Inferior parietal cortex (tissue), 1 donor: ENCODE data around the gene MAPKAPK3.

Experiments used
- DNase-seq: peaks from one replicate; pipeline ENCODE4 v3.0.0-alpha.2; 2016; ENCODE audit errors: extremely low spot score

The MAPKAPK3 gene

DNA sequence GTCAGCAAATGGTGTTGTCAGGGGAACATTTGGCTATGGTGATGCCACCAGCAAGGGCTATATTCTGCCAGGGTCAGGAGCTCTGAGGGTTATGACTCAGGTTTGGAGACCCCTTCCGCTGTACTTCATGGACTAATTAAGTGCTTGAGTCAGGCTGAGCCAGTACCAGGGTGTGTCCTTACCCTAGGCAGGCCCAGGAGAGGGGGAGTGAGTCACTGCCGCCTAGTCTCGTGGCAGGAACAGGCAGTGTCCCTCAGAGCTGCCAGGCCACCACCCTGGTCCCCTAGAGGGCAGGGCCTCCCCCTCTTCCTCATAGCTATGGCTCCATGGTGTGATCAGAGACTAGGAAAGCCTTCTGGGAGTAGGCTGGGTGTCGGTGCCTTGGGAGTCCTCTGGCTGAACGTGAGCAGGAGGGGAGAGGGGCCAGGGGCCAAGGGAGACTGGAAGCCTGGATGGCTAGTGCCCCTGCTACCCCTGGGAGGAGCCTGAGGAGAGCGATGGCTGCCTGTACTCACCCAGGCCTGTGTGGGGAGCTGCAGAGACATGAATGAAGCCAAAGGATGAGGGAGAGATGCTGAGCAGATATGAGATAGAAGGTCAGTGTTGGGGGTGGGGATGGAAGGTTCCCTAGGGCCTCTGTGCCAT, 10.6 kb downstream of the MAPKAPK3 start:
- no peak for DNase-seq

- DNase-seq, result no peak
These were observed 11.7 kb downstream of the MAPKAPK3 start for GRCh38 chr3:50628601-50629000.

- no peak for DNase-seq
These were observed 13.4 kb downstream of the MAPKAPK3 start for GRCh38 chr3:50630394-50630793.

DNA sequence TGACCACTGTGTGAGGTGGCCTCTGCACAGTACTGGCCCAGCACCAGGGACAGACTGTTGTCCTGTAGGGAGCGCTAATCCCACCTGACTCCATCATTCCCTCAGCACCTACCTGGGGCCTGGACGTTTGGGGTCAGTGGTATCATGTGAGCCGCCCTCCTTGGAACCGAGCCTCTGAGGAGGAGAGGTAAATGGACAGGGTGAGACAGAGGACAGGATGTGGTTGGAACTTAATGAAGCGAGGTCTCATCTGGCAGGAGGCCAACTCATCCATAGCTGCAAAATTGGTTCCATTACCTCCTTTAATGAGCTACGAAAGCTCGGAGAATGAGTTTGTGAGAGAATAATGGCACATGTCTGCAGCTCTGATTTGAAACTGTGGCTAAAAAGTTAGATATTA, 13.9 kb downstream of the MAPKAPK3 start:
- DNase-seq, result no peak

DNA sequence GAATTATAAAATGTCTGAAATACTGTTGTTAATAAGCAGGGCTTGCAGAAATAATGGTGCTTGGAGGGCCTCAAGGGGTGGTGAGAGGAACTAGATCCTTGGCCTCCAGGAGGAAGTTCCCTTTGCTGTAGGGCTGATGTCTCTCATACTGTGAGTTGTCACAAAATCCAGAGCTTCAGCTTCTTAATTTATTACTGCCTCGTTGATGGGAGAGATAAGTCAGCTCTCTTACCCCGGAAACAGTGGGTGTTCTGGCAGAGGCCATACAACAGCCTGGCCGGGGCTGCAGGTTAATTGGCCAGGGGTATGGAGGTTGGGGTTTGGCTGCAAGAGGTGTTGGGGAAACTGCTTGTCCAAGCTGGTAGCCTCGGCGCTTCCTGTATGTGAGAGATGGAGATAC, 15.5 kb downstream of the MAPKAPK3 start:
- no peak for DNase-seq

DNA sequence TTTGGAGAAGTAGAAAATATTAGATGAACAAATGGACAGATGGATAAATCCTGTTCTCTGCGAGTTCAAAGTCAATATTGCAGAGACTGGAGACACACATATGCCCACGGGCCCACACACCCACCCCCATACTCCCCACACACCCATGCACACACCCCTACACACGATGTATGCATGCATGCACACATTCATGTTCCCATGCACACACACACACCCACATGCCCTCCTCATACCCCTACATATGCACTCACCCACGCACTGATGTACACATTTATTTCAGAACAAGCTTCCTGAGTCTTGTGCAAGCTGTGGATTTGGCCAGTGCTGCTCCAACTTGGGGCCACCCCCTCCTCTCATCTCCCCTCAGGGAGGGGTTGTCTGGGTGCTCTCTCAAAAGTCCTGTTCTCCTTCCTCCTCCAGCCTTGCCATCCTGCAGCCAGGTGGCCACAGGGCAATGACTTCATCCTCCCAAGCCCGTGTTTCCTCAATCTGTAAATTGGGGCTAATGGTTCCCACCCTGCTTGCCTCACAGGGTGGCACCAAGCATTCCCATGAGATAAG, 16.4 kb downstream of the MAPKAPK3 start:
- no peak for DNase-seq

DNA sequence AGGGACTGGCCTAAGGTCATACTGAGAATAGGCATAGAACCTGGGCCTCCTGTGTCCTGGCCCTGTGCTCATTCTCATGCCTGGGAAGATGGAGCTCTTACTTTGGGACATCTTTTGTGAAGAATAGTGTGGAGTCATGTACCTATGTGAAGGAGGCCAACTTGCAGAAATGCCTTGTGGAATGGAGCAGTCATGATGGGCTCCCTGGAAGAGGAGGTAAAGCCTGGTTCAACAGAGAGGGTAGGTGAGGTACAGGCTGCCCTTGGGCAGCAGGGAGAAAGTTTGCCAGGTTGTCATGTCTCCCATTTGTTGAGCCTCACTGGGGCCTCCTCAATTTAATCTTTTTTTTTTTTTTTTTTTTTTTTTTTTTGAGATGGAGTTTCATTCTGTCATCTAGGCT, 18.1 kb downstream of the MAPKAPK3 start:
- no peak for DNase-seq

GRCh38 chr3:50637011-50637410, 20.1 kb downstream of the MAPKAPK3 start:
- DNase-seq, result no peak

- no peak for DNase-seq
These were observed 21.0 kb downstream of the MAPKAPK3 start for GRCh38 chr3:50637945-50638344.

- DNase-seq, result no peak
These were observed 22.1 kb downstream of the MAPKAPK3 start for GRCh38 chr3:50639055-50639494.

DNA sequence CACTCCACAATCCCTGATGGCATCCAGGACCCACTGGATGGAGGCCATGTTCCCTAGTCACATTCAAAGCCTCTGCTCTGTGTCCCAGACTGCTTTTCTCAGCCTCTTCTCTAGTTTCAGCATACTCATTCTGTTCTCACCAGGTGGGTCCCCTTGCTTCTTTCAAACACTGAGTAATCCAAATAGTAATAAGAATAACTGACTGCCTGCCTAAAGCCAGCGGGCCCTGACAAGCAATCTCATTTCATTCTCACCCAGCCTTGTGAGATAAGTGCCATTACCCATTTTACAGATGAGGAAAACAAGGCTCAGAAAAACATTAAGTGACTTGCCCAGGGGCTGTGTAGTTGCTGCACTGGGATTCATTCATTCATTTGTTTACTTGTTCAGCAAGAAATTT, 25.4 kb downstream of the MAPKAPK3 start:
- DNase-seq, result no peak

- peak; percentile 64 for DNase-seq
These were observed 27.6 kb downstream of the MAPKAPK3 start for GRCh38 chr3:50644561-50644960.

DNA sequence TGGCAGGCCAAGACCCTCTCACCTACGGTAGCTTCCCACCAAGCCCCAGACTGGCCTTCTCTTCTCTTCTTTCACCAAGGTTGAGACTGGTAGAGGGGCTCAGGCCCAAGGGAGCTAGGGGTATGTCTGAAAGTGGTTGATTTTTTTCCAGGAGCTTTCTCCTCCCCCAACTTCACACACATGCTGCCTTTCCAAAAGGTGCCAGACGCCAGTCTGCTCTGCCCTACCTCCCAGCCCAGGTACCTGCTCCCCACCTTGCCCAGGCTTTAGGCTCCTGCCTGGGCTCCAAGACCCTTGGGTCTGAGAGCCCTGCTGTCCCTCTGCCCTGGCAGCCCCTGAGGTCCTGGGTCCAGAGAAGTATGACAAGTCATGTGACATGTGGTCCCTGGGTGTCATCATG, 28.4 kb downstream of the MAPKAPK3 start:
- no peak for DNase-seq

- no peak for DNase-seq
These were observed 31.4 kb downstream of the MAPKAPK3 start for GRCh38 chr3:50648313-50648712.

DNA sequence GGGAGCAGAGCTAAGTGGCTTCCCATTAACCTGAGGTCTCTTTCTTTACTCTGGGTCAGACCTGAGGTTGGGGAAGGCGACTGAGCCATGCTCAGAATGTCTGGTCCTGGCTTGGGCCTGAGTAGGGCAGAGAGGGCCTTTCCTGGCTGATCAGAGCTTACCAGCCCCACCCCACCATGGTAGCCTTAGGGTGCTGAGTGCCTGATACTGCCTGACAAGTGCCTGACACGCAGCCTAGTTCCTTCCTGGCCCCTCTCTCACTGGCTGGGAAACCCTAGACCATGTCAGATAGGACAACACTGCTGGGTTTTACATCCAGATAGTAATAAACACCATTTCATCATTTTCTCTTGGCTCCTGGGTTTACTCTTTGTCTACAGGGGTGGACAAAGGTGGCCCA, 32.0 kb downstream of the MAPKAPK3 start:
- no peak for DNase-seq

- peak; percentile 63 for DNase-seq
These were observed 32.5 kb downstream of the MAPKAPK3 start for GRCh38 chr3:50649451-50649931.

DNA sequence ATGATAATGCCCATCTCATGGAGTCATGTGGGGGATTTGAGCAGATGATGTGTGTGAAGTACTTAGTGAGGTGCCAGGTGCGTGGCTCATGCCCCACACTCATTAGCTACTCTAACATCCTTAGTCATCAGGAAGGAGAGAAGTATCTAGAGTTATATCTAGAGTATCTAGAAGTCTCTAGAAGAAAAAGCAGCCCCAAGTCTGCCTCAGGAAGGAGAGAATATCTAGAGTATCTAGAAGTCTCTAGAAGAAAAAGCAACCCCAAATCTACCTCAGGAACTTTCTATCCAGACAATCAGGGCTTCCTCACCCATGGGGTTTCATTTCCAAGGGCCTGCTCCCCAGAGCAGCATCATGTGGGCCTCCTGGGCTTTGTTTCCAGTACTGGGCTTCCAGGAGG, 33.1 kb downstream of the MAPKAPK3 start:
- no peak for DNase-seq

- DNase-seq, result no peak
These were observed 34.5 kb downstream of the MAPKAPK3 start for GRCh38 chr3:50651445-50651844.

DNA sequence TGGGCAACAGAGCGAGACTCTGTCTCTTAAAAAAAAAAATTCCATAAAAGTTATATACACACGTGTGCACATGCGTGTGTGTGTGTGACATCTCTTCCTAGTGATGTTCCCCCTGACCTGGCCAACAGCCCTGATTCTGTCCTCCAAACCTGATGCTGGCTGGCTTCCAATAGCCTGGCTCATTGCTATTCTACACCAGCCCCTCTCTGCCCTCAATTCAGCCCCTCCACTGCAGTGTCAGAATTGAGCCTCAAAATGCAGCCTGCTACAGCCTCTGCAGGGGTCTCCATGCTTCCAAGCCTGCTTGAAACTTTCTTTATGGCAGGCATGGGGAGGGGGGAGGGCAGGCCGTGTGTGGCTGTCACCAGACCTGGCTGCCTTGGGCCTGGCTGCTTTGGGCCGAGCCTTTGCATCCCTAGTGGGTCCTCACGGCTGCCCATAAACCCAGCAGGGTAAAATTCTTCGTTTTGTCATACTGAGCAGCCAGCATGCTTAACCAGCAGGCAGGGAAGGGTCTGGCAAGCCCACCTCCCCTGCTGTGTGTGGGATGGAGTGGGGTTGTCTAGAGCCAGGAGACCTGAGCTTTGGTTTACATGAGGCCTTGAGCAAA, 35.1 kb downstream of the MAPKAPK3 start:
- DNase-seq, result no peak

- DNase-seq, result no peak
These were observed 35.8 kb downstream of the MAPKAPK3 start for GRCh38 chr3:50652709-50653108.

DNA sequence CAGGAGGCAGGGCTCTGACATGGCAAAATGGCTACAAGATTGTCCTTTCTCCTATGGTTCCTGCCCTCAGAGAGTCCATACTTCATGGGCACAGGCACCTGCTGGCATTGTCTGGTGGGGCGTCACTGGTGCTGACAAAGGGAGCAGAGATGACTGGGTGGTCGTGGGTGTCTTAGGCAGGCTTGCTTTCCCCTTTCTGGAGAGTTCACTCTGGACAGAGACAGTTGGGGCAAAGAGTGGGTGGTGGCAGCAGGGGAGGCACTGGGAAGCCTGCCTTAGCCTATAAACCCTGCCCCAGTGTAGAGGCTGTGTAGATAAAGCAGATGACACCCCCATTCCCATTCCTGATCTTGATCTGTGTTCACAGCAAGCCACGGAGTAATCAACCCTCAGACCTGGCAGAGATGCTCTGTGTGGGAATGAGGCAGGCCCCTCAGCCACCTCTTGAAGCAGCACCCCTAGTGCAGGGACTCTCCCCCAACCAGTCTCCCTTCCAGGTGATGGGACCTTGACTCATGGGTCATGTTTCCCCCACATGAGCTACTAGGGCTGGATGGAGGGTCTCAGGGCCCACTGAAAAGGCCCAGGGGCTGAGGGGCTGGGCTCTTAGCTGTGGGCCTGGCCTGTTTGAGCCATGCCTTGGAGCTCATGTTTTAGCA, 37.1 kb downstream of the MAPKAPK3 start:
- DNase-seq, result no peak

- DNase-seq, result no peak
These were observed 38.3 kb downstream of the MAPKAPK3 start for GRCh38 chr3:50655009-50655830.
